Prostate gland (tissue), 2 donors: ENCODE measurements around the gene CHRND.

Experiments
- POLR2A ChIP-seq: fragments of 450-650 bp; IDR thresholded peaks from one replicate; pipeline ENCODE4 v1.6.1; 2016; ENCODE audit warnings: antibody characterized with exemption, mild to moderate bottlenecking
- POLR2AphosphoS5 ChIP-seq: sonication (generic); formaldehyde crosslinking; IDR thresholded peaks from one replicate; pipeline ENCODE4 v1.6.1; 2017; ENCODE audit warnings: antibody characterized with exemption
- TF ChIP-seq, protein P1 (sequence below), 4 experiments: fragments of 200-600 bp in 2 of 4; fragments of 450-650 bp in 2 of 4; sonication (generic) in 2 of 4; IDR thresholded peaks; 1 replicate in 3 of 4; 2 replicates in 1 of 4; pipeline ENCODE4 v1.5.1; 2016 to 2019; ENCODE audit warnings: antibody characterized with exemption in 4 of 4, mild to moderate bottlenecking in 2 of 4, moderate library complexity in 2 of 4

DNA sequence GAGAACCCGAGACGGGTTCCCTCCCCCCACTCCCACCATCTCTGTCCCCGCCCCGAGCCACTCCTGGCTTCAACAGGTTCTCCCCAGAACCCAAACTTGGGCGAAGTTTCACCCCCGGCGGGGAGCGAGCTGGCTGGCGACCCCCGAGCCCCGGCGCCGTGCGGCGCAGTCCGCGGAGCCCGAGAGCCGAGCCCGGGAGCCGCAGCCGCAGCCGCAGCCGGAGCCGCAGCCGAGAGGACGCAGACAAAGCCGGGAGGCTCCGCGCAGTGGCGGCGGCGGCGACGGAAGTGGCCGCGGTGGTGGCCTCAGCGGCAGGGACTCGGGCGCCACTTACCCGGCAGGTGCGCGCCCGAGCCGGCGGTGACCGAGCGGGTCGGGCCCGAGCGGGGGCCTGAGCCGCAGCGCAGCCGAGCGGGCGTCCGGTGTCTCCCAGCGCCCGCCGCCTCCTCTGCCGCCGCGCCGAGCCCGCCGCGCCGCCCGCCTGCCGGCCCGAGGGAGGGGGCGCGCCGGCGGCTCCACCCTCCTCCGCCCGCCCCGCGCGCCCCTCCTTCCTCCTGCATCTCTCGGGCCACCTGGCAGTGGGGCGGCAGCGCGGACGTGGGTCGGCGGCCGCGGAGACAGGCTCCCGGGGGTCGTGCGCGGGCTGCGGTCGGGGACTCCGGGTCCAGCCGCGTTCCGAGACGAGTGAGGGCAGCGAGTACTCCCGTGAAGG, 38.4 kb upstream of the CHRND start, which contains the start of gene ECEL1:
- TF ChIP-seq, protein P1, sequence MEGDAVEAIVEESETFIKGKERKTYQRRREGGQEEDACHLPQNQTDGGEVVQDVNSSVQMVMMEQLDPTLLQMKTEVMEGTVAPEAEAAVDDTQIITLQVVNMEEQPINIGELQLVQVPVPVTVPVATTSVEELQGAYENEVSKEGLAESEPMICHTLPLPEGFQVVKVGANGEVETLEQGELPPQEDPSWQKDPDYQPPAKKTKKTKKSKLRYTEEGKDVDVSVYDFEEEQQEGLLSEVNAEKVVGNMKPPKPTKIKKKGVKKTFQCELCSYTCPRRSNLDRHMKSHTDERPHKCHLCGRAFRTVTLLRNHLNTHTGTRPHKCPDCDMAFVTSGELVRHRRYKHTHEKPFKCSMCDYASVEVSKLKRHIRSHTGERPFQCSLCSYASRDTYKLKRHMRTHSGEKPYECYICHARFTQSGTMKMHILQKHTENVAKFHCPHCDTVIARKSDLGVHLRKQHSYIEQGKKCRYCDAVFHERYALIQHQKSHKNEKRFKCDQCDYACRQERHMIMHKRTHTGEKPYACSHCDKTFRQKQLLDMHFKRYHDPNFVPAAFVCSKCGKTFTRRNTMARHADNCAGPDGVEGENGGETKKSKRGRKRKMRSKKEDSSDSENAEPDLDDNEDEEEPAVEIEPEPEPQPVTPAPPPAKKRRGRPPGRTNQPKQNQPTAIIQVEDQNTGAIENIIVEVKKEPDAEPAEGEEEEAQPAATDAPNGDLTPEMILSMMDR (IDR thresholded peaks at IDR 0.05): no peak
- no peak for TF ChIP-seq POLR2A
- no peak for TF ChIP-seq POLR2AphosphoS5
